Fibroblast of the conjunctiva (primary cell): ENCODE data around the gene SYNM.
A peak's percentile ranks its signal among the peaks of the same experiment; 100 is the strongest.
"Not testable (repeated sequence)": the region's sequence is repeated elsewhere in the genome, so short reads cannot be mapped to it uniquely, and the experiment has no call there.

Experiments used
- DNase-seq: peaks from one replicate; pipeline ENCODE4 v3.0.0-alpha.2; 2010; ENCODE audit warnings: low read depth

SYNM gene

DNA sequence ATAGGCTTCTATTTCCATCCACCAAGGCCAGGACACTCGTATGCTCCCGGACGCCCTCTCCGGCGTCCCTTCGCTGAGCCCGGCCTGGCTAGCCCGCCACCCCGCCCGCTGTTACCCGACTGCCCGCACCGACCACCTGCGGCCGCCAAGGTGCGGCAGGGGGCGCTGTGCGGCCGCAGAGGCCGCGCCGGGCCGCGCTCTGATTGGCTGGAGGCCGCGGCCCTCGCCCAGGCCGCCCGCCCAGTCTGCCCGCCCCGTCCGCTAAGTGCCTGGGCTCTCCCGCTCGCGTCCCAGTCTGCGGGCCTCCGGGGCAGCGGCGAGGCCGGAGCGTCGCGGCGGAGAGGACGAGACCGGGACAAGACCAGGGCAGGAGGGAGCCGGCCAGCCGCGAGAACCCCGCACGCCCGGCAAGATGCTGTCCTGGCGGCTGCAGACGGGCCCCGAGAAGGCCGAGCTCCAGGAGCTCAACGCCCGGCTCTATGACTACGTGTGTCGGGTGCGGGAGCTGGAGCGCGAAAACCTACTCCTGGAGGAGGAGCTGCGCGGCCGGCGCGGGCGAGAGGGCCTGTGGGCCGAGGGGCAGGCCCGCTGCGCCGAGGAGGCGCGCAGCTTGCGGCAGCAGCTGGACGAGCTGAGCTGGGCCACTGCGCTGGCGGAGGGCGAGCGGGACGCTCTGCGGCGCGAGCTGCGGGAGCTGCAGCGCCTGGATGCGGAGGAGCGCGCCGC is at the start of gene SYNM:
TSS of gene SYNM (plus strand) at position 293 of the 726 bp plus-strand sequence. CDS start at position 413, 120 bp downstream.
- DNase-seq = peak; percentile 45

DNA sequence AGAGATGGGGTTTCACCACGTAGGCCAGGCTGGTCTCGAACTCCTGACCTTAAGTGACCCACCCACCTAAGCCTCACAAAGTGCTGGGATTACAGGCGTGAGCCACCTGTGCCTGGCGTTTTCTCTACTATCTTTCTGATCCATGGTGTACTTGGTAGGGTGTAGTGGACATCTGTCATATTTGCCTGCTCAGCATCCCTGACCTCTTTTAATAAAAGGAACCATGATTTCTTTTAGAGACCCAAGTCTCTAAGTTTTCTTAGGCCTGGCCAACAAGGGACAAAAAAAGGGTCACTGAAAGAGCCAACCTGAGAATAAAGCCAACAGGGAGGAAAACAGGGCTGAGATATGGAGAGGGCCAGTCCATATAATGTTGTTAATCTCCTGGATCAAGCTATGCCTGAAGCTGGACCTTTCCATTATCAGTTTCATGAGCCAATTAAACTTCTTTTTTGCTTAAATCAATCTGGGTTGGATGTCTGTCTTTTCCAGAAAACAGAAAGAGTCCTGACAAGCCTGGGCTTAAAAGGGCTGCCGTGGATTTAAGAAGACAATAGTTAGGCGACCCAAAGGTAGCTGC is 49.2 kb upstream of the SYNM start:
- no peak for DNase-seq

DNA sequence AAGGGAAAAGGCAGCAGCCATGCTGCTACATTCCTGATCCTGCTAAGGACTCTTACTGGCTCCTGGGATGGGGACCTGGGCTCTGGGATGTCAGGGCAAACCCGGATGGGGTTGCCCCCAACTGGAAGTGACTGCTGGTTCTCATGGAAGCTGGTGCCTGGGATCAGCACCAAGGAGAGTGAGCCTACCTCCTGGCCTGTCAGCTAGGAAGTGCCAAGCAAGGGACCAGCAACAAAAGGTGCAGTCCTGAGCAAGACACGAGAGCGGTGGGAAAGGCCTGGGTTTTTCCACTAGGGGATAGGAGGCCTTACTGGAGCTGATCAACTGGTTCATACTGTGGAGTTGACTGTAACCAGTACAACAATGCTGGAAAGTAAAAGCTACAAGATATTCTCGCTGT is 47.9 kb upstream of the SYNM start:
- DNase-seq = no peak

DNA sequence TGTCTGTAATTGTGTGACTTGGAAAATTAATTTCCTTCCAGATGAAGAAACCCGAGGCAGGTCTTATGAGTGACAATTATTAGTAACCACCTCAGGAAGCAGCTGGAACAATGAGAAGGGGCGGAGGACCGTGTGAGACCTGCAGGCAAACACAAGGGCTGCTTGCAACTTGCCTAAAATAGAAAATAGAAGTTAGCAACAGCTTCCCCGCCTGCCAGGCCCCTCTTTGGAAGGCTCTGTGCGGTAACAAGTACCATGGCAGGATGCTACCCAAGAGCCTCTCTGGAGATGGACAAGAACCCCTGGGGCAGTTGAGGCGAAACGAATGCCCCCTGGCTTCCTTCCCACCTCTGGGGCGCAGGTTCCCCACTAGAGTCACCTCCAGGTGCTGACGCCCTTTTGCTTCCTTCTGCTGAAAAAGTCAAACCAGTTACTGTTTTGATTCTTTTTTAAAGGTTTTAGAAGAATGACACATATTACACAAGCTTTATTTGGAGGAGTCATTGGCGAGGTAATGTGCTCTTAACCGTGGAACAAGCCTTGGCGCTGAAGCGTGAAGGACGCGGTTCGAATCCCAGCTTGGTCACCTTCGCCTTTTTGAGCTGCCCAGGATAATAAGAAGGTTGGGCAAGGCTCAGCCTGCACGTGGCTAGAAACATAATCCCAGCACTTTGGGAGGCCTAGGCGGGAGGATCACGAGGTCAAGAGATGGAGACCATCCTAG is 47.0 kb upstream of the SYNM start:
- DNase-seq = no peak

GRCh38 chr15:99058421-99058870 is 46.4 kb upstream of the SYNM start:
- no peak for DNase-seq

- peak; percentile 73 for DNase-seq
Measured at GRCh38 chr15:99059010-99059981, 45.6 kb upstream of the SYNM start.

DNA sequence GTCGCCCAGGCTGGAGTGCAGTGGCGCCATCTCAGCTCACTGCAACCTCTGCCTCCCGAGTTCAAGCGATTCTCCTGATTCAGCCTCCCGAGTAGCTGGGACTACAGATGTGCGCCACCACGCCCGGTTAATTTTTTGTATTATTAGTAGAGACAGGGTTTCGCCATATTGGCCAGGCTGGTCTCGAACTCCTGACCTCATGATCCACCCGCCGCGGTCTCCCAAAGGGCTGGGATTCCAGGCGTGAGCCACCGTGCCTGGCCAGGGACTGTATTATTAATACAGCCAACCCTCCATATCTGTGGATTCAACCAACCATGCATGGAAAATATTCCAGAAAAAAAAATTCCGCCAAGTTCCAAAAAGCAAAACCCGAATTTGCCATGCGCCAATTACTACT is 44.7 kb upstream of the SYNM start:
- not testable (repeated sequence) for DNase-seq

GRCh38 chr15:99062226-99062625 is 42.7 kb upstream of the SYNM start:
- DNase-seq = no peak

DNA sequence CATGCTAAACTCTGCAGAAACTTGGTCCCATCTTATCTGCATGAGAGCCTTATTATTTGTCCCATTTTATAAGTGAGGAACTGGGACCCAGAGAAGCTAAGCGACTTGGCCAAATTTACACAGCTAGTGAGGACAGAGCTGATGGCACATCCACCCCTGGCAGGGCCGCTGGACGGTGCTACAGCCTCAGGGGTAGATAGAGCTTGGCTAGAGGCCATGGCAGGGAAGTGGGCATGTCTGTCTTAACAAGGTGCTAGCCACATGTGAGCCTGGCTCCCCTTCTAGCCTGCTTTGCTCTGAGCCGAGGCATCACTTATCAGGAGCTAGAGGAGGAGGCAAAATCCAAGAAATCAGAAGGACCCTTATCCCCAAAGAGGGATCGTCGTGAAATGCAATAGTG is 36.7 kb upstream of the SYNM start:
- no peak for DNase-seq

DNA sequence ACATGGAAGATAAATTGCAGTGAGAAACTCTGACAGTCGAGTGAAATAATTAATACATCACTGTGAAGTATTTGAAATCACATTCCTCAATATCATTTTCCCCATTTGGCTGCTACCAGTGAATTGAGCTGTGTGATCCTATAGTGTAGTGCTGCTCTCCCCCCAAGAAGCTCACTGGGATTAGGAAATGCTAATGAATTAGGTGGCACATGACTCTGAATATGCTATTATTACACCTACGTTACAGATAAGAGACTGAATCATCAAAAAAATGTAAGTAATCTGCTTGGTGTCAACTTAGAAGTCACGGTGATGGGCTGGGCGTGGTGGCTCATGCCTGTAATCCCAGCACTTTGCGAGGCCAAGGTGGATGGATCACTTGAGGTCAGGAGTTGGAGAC is 34.7 kb upstream of the SYNM start:
- DNase-seq = no peak

DNA sequence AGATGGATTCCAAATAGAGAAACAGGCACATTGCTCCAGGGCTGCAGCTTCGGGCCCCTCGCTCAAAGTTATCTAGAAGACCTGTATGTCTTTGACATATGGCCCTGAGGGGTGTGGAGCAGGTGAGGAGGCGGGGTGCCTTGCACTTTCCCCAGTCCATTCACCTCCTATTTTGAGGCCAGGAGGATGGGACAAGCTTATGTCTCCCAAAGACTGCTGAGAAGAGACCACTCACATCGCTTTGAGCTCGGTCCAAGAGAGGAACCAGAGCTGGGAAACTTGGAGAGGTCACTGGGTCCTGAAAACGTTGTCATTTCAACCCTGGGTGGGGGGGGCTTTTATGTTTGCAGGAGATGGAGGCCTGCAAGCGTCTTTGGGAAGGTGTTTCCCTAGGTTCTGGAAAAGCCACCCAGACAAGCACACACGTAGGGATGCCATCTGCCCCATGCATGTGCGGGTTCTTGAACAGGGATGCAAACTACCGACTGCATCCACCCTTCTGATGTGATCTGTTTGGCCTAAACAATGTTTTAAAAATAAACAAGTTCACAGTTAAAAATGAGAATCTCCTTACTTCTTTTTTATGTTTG is 33.7 kb upstream of the SYNM start:
- DNase-seq = no peak

- DNase-seq = no peak
Measured at GRCh38 chr15:99073008-99073717, 31.7 kb upstream of the SYNM start.

GRCh38 chr15:99074446-99074845 is 30.4 kb upstream of the SYNM start:
- no peak for DNase-seq

GRCh38 chr15:99075059-99075652 is 29.7 kb upstream of the SYNM start:
- DNase-seq = not testable (repeated sequence)

DNA sequence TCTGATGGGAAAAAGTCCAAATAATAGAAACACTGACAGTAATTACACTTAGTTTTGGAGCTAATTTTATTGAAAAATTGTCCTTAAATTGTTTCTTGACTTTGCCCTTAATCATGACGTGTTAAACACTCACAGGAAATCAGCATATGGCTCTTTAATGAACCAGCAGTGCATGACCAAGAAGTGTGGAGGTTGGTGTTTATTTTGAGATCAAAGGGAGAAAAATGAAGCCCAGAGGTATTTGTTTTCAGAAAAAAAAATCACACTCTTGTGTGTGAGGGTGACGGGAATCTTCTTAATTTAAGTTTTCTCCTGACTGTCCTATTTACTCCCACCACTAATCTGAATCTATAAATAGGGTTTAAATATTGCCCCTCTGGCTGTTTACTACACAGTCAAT is 28.8 kb upstream of the SYNM start:
- no peak for DNase-seq

DNA sequence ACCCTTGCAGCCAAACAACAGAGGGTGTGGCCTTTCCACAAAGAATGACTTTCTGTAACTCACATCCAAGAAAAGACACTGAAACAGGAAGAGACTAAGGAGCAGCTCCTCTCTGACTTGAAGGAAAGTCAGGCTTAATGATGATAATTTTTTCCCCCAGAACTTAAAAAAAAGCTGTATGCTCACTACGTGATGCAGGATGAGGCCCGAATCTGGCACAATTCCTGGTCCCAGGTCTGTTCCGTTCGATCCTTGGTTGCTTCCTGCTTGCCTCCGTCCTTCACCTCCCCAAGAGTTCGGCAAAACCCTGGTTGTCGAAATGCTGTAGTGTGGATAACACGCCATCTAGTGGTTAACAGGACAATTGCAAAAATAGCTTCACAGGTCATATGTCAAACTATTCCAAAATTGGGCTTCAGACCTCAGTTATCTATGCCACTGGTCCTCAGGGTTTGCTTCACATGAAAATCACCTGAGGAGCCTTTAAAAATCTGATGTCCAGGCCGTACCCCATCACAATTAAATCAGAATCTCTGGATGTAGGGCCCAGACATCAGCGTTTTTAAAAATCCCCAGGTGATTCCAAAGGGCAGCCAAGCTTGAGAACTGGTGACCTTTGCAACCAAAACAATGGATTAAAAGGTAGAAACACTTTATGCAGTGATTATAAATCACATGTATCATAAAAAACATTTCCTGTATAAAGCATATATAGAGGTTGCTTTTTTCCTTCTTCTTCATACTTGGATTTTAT is 28.1 kb upstream of the SYNM start:
- peak; percentile 82 for DNase-seq

GRCh38 chr15:99082798-99083197 is 22.1 kb upstream of the SYNM start:
- DNase-seq = no peak

DNA sequence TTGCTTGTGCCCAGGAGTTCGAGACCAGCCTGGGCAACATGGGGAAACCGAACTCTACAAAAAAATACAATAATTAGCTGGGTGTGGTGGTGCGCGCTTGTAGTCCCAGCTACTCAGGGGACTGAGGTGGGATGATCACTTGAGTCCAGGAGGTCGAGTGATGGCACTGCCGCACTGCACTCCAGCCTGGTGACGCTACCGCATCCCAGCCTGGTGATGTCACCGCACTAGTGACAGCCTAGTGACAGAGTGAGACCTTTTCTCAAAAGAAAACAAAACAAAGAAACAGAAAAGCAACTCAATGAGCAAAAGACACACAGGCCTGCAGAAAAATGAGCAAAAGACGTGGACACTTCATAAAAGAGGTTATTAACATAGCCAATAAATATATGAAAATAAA is 19.9 kb upstream of the SYNM start:
- DNase-seq = no peak

GRCh38 chr15:99085413-99086326 is 19.2 kb upstream of the SYNM start:
- no peak for DNase-seq
